Measurements from ENCODE around the gene MSANTD2.
A peak's percentile ranks its signal among the peaks of the same experiment; 100 is the strongest.

Gene MSANTD2

DNA sequence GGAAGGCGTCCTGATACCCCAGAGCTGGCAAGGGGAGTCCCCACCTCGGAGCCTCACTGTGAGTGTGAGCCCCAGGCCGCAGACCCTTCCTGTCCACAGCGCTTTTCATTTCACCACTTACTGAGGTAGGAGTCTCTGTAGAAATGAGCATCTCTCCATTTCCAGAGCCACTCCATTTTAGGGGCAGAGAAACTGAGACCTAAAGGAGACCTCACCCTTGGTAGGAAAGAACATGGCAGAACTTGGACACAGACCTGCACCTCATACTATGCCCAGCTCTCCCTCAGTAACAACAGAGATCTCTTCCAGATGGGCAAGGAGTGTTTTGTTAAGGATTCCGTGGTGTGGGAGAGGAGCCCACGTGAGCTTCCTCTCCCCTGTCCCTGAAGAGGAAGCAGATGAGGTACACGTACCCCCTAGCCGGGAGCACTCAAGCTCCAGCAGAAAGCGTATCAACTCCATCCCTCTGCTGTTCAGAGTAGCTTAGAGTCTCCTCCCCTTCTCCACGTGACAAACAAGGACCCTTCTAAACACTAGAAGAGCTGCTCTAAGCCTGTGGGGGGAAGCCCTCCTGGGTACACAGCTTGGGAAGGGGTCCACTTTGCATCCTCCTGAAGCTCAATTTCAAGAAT, 47.6 kb downstream of the MSANTD2 start:
- DNase-seq (ENCODE audit: low spot score), result no peak

DNA sequence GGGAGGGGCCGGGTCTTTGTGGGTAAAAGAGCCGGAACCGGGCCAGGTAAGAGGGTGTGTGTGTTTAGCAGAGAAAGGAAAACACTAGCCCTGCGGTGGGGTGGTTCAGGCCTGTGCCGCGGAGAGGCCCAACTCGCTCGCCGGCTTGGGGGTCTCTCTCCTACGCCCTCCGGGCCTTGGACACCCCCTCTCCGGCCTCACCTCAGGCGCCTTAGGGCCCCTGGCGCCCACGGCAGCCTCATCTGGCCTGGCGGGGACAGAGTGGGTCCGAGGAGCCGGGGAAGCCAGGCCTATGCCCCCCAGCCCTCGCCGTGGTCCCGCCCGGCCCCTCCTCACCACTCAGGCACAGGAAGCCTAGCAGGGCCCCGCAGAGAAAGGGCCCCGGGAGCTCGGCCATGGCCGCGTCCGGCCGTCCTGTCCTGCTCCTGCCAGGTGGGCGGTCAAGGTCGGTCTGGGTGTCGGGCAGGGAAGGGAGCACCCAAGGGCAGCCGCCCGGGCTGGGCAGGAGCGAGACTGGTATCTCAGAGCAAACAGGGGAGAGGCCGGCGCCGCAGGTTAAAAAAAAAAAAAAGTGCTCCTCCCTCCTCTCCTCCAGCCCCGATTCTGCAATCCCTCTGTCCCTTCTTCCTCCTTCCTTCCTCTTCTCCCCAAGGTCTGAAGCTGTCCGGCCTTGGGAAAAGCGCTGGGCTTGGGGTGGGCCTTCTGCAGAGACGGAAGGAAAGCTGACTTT, 48.3 kb downstream of the MSANTD2 start, which contains the start of gene VSIG2:
Gene VSIG2, minus strand, starts transcription at position 515 of the 730 bp plus-strand sequence. Its CDS starts 118 bp downstream, at position 397.
- DNase-seq (ENCODE audit: low spot score), result no peak

- DNase-seq (ENCODE audit: low spot score), result no peak
Observed at GRCh38 chr11:124751391-124751740, 48.8 kb downstream of the MSANTD2 start.

GRCh38 chr11:124749912-124750311, 50.3 kb downstream of the MSANTD2 start:
- DNase-seq (ENCODE audit: low spot score), result no peak

DNA sequence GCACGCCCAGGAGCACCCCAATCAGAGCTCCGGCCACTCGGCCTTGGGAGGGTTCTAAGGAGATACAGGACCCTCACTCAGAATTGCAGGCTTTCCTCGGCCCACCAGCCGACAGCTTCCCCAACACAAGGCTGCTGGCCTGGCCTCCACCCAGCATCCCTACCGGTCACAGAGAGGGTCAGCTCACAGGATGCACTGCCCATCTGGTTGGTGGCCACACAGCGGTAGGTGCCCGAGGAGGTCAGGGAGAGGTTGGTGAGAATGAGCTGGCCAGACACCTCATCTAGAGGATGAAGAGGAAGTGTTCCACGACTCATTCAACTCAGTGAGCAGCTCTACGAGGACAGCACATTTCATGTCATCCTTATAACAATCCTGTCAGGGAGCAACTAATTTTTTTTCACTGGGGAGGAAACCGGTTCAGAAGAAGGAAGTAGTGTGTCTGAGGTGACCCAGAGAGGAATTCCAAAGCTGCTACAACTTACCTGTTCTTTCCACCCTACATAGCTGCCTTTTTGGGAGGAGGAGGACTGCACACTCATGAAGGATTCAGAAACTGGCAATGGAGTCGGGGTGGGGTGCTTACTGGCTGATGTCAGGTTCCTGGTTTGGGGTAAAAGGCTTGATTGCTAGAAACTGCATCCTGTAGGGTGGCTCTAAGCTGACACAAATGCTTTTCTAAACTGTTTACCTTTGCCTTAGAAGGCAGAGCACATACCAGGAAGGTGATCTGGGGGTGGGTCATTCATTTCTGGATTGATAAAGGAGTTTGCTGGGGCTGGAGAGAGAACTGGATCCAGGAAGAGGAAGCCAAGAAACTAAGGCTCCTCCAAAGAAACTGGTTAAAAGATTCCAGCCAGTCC, 51.5 kb downstream of the MSANTD2 start:
- DNase-seq (ENCODE audit: low spot score), result no peak

- DNase-seq (ENCODE audit: low spot score), result no peak
Observed at GRCh38 chr11:124748100-124748418, 52.1 kb downstream of the MSANTD2 start.

DNA sequence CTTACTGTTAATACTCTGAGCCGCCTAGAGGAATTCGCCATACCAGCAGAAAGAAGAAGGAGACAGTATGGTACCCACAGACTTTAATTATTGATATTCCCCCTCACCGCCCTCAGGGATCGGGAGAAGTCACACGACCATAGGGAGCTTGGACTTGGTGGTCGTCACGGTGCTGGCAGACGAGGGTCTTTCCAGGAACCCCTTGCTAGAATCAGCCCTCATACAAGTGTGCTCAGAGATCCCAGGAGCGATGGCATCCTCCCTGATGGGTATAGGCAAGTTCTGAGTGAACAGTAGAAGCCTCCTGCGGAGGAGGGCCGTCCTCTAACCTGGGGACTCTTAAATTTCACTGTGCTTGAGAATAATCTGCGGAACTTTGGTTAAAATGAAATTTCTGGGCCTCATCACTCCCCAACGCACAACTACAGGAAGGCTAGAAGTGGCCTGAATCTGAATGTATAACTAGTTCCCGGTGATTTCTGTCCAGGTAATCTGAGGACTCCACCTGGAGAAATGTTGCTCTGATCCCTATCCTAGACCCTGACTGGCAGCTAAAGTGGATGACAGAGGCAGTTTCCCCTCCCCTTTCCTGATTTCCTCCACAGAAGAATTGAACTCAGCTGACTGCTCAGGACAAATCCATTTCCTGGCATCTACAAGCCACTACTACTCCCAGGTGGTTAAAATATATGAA, 52.7 kb downstream of the MSANTD2 start:
- DNase-seq (ENCODE audit: low spot score), result no peak

- DNase-seq (ENCODE audit: low spot score), result peak; percentile 69
Observed at GRCh38 chr11:124746621-124747243, 53.5 kb downstream of the MSANTD2 start.

DNA sequence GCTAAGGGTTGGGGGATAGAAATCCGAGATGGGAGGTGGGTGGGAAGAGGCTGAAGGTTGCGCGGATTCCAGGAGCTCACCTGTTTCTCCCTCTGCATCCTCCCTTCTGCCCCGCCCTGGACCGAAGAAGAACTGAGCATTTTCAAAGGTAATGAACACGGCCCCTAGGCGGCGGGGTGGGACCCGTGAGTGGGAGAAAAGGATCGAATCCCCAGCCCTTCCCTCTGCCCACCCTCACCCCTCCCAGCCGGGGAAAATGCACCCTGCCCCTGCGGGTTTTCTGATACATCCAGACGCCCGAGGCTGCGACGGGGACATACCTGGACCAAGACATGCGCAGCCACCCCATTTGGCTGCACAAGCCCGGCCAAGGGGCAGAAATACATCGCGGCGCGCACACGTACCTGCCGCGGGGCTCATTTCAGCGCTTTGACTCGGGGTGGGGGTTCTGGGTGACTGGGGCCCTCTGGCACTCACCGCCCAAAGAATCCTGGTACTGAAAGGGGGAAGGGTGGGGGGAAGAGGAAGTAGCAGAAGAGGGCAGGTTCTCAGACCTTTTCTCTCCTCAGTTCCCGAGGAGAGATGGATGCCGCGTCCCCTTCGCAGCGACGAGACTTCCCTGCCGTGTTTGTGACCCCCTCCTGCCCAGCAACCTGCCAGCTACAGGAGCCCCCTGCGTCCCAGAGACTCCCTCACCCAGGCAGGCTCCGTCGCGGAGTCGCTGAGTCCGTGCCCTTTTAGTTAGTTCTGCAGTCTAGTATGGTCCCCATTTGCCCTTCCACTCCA, 54.2 kb downstream of the MSANTD2 start:
- no peak for DNase-seq (ENCODE audit: low spot score)

DNA sequence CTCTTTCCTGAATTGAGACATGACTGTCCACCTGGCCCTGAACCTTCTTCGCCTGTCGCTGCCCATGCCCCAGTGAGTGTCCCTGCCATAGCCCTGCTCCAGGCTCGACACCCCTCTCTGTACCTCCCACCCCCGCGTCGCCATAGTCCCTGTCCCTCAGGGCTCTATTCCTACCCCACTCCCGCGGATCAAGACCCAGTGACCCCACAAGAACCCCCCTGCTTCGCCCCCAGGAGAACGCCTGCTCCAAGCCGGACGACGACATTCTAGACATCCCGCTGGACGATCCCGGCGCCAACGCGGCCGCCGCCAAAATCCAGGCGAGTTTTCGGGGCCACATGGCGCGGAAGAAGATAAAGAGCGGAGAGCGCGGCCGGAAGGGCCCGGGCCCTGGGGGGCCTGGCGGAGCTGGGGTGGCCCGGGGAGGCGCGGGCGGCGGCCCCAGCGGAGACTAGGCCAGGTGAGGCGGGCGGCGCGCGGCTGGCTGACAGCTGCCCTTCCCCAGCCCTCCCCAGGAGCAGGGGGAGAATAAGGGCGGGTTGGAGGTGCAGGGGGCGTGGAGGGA, 54.9 kb downstream of the MSANTD2 start:
- no peak for DNase-seq (ENCODE audit: low spot score)

DNA sequence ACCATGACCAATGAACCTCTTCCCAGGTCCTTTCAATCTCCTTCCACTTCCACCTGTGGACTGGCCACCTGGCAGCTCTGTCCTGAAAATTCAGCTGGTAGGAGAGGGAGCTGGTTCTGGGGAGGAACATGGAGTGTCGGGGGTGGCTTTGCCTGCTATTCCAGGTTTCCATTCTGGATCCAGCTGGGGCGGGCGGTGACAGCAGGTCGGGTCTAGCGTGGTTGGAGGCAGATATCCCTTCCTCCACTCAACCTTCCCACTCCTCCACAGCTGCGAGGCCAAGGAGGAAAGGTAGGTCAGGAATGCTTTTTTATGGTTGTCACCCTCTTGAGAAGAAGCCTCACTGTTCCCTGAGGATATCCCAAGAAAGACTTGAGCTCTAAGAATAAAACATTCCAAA, 57.2 kb downstream of the MSANTD2 start:
- DNase-seq (ENCODE audit: low spot score), result no peak

GRCh38 chr11:124742555-124742954, 57.7 kb downstream of the MSANTD2 start:
- no peak for DNase-seq (ENCODE audit: low spot score)

DNA sequence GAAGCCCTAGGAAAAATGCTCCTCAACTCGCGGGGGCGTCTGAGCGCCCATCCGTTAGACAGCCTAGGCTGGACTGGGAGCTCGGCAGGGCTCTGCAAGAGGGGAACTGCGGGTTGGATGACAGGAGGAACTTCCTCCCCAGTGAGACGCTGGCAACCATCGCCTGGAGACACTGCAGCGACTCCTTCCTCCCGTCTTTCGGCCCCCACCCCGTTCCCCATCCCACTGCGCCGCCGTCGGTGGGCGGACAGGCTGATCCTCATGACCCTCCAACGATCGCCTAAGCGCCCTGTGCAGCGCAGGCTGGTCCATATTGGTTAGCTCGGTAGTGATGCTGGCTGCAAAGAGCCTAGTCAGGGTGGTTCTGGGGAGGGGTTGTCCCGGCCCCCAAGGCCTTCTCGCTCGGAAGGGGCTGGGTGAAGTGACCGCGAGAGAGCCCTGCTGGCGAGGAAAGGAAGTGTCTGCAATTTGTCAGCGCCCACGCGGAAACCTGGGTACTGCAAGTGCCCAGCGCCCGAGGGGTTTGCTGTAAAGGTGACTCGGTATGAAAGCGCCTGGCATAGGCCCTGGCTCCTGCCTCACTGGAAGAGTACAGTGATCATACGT, 59.8 kb downstream of the MSANTD2 start:
- peak; percentile 11 for DNase-seq (ENCODE audit: low spot score)

GRCh38 chr11:124739479-124740276, 60.5 kb downstream of the MSANTD2 start, which contains the start of gene NRGN:
NRGN (plus strand) TSS chr11:124739942; CDS start chr11:124740085, 143 bp downstream.
- peak; percentile 71 for DNase-seq (ENCODE audit: low spot score)

GRCh38 chr11:124738713-124739478, 61.3 kb downstream of the MSANTD2 start:
- DNase-seq (ENCODE audit: low spot score), result no peak

- DNase-seq (ENCODE audit: low spot score), result no peak
Observed at GRCh38 chr11:124737638-124738305, 62.4 kb downstream of the MSANTD2 start.

- no peak for DNase-seq (ENCODE audit: low spot score)
Observed at GRCh38 chr11:124736736-124737135, 63.5 kb downstream of the MSANTD2 start.

- no peak for DNase-seq (ENCODE audit: low spot score)
Observed at GRCh38 chr11:124732230-124732629, 68.0 kb downstream of the MSANTD2 start.

All from hematopoietic multipotent progenitor cell treated with erythropoietin and hydrocortisone succinate and interleukin-3 and kit ligand, for 15 days (in vitro differentiated cells).